K562 (cell line): ENCODE results near the gene SLC3A2. TPM values are rescaled to one million over a fixed set of nuclear protein-coding genes. Genes with fewer than 3 reads are reported as not detected.

Source experiments
- ARNT ChIP-seq, 2 experiments: fragments of 450-650 bp; IDR thresholded peaks; 2 replicates each; pipeline ENCODE4 v1.6.1; 2016; ENCODE audit warnings: mild to moderate bottlenecking in 1 of 2
- CREBBP ChIP-seq: IDR thresholded peaks from one replicate; pipeline ENCODE4 v1.6.1; 2012; ENCODE audit warnings: low read depth, mild to moderate bottlenecking, control low read depth, inconsistent platforms, low read length
- GABPB1 ChIP-seq: sonication (generic); formaldehyde crosslinking; IDR thresholded peaks from 2 replicates; pipeline ENCODE4 v1.8.0; 2022; ENCODE audit warnings: mild to moderate bottlenecking, missing genetic modification reagents
- NR2C2 ChIP-seq, 2 experiments: fragments of 200-800 bp in 1 of 2; sonication (Bioruptor generic) in 1 of 2; sonication (generic) in 1 of 2; formaldehyde crosslinking in 1 of 2; IDR thresholded peaks; 2 replicates each; pipeline versions ENCODE4 v1.6.1 to v1.8.0; 2016 to 2022; ENCODE audit warnings: mild to moderate bottlenecking in 1 of 2, missing compliant biosample characterization in 1 of 2, missing genetic modification characterization in 1 of 2, missing genetic modification reagents in 1 of 2
- ZBTB7A ChIP-seq: IDR thresholded peaks from 2 replicates; pipeline ENCODE4 v1.6.1; 2011; ENCODE audit warnings: low read depth, mild to moderate bottlenecking, low read length, moderate library complexity, borderline replicate concordance; ENCODE audit not compliant: control insufficient read depth
- ZNF174 ChIP-seq: fragments of 250-450 bp; sonication (Bioruptor Pico); IDR thresholded peaks from 2 replicates; pipeline ENCODE4 v1.4.0; 2020; ENCODE audit warnings: mild to moderate bottlenecking
- ZNF3 ChIP-seq: fragments of 250-450 bp; sonication (Bioruptor Pico); IDR thresholded peaks from 2 replicates; pipeline ENCODE4 v1.5.0; 2021; ENCODE audit warnings: mild to moderate bottlenecking, moderate library complexity
- polyA plus RNA-seq, 8 experiments: library from polyadenylated mRNA; depleted of rRNA in 4 of 8; stranded (reverse) in 5 of 8; unstranded in 3 of 8; fragments of >200 nt; fragmentation: Nextera tagmentation in 2 of 8; fragmentation: Illumina TruSeq in 1 of 8; extraction: Ambion mirVana in 2 of 8; extraction: Trizol in 1 of 8; gene quantifications; 2 replicates each; pipeline versions ENCODE4 v1.2.1 to v1.2.3, GENCODE V29; 2011 to 2014; ENCODE audit warnings: inconsistent platforms in 1 of 8, missing spikeins in 1 of 8
- total RNA-seq, 7 experiments: library from RNA; depleted of rRNA in 6 of 7; stranded (reverse); fragments of >200 nt in 6 of 7; fragmentation: Illumina TruSeq in 2 of 7; extraction: Trizol in 2 of 7; gene quantifications; 2 replicates each; pipeline versions ENCODE4 v1.2.1 to v1.2.3, GENCODE V29; 2011 to 2021; ENCODE audit warnings: low replicate concordance in 1 of 7
- TF ChIP-seq, protein P1 (sequence below), 2 experiments: fragments of 450-650 bp in 1 of 2; sonication (generic) in 1 of 2; formaldehyde crosslinking in 1 of 2; IDR thresholded peaks; 2 replicates each; pipeline versions ENCODE4 v1.7.1 to v1.9.0; 2016 to 2022; ENCODE audit warnings: inconsistent platforms in 1 of 2, mild to moderate bottlenecking in 1 of 2, missing genetic modification reagents in 1 of 2
- TF ChIP-seq, protein P2 (sequence below): sonication (generic); formaldehyde crosslinking; IDR thresholded peaks from 2 replicates; pipeline ENCODE4 v1.8.0; 2022; ENCODE audit warnings: missing genetic modification reagents, mild to moderate bottlenecking, borderline replicate concordance
- TF ChIP-seq, protein P3 (sequence below): sonication (generic); formaldehyde crosslinking; IDR thresholded peaks from 2 replicates; pipeline ENCODE4 v1.8.1; 2023; ENCODE audit warnings: mild to moderate bottlenecking, missing genetic modification reagents

Gene SLC3A2
- total and polyA plus RNA-seq, 9 of the 15 experiments (the other 6 are each of a cell fraction or from before 2014, with no cell fraction given): 20.0 to 296 (median 214) TPM

DNA sequence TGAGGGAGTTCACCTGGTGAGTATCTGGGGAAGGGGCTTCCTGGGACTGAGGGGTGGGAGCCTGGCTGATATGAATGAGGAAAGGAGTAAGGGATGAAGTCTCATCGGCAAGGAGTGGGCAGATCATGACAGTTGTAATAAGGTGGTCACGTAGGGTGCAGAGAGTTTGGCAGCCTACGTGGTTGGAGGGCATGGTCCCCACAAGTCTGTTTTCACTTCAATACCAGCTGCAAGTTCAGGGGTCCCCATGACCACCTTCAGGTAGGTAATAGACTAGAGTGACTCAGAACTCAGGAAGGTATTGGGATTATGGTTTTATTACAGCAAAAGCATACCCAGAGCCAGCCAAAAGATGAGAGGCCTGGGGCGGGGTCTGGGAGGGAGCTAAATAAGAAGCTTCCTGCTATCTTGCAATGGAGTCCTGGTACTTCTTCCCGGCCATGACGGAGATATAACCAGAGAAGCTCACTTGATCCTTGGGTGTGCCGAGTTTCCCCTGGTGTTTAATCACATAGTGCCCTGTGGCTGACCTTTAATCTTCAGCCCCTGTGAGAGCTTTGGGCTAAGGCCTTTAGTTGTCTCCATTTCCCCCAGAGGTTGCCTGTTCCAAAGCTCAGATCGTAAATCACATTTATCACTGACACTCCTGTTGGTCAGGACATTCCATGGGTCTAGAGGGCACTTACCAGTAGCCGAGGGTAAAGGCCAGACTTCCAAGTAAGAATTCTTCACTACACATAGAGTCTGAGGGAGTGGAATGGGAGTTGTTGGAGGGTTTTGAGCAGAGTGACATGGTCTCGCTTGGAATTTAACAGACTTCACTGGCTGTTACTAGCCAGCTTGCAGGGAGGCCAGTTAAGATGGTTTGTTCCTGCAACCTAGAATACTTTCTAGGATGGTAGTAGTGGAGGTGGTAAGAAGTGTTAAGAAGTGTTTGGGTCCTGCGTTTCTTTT, 9.1 kb downstream of the SLC3A2 start (continued):
- TF ChIP-seq, protein P1, sequence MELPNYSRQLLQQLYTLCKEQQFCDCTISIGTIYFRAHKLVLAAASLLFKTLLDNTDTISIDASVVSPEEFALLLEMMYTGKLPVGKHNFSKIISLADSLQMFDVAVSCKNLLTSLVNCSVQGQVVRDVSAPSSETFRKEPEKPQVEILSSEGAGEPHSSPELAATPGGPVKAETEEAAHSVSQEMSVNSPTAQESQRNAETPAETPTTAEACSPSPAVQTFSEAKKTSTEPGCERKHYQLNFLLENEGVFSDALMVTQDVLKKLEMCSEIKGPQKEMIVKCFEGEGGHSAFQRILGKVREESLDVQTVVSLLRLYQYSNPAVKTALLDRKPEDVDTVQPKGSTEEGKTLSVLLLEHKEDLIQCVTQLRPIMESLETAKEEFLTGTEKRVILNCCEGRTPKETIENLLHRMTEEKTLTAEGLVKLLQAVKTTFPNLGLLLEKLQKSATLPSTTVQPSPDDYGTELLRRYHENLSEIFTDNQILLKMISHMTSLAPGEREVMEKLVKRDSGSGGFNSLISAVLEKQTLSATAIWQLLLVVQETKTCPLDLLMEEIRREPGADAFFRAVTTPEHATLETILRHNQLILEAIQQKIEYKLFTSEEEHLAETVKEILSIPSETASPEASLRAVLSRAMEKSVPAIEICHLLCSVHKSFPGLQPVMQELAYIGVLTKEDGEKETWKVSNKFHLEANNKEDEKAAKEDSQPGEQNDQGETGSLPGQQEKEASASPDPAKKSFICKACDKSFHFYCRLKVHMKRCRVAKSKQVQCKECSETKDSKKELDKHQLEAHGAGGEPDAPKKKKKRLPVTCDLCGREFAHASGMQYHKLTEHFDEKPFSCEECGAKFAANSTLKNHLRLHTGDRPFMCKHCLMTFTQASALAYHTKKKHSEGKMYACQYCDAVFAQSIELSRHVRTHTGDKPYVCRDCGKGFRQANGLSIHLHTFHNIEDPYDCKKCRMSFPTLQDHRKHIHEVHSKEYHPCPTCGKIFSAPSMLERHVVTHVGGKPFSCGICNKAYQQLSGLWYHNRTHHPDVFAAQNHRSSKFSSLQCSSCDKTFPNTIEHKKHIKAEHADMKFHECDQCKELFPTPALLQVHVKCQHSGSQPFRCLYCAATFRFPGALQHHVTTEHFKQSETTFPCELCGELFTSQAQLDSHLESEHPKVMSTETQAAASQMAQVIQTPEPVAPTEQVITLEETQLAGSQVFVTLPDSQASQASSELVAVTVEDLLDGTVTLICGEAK (IDR thresholded peaks at IDR 0.05): no peak
- TF ChIP-seq, protein P1 (CRISPR knock-in tag; IDR thresholded peaks at IDR 0.05): peak; percentile 15; the same call in 1 of the 2 replicates
- TF ChIP-seq ZBTB7A: peak; percentile 71
- no peak; a peak in 1 of 4 replicates for TF ChIP-seq ARNT (IDR thresholded peaks at IDR 0.05)
- peak; percentile 59; the same call in 1 of the 2 replicates for TF ChIP-seq GABPB1
- TF ChIP-seq CREBBP: no peak
- 0 out of 2 replicates have a peak, but pooled peaks have one; percentile 11 for TF ChIP-seq ZNF3 (CRISPR knock-in tag)
- TF ChIP-seq, protein P2, sequence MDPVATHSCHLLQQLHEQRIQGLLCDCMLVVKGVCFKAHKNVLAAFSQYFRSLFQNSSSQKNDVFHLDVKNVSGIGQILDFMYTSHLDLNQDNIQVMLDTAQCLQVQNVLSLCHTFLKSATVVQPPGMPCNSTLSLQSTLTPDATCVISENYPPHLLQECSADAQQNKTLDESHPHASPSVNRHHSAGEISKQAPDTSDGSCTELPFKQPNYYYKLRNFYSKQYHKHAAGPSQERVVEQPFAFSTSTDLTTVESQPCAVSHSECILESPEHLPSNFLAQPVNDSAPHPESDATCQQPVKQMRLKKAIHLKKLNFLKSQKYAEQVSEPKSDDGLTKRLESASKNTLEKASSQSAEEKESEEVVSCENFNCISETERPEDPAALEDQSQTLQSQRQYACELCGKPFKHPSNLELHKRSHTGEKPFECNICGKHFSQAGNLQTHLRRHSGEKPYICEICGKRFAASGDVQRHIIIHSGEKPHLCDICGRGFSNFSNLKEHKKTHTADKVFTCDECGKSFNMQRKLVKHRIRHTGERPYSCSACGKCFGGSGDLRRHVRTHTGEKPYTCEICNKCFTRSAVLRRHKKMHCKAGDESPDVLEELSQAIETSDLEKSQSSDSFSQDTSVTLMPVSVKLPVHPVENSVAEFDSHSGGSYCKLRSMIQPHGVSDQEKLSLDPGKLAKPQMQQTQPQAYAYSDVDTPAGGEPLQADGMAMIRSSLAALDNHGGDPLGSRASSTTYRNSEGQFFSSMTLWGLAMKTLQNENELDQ (CRISPR knock-in tag): no peak
- no peak for TF ChIP-seq ZNF174 (CRISPR knock-in tag)
- TF ChIP-seq, protein P3, sequence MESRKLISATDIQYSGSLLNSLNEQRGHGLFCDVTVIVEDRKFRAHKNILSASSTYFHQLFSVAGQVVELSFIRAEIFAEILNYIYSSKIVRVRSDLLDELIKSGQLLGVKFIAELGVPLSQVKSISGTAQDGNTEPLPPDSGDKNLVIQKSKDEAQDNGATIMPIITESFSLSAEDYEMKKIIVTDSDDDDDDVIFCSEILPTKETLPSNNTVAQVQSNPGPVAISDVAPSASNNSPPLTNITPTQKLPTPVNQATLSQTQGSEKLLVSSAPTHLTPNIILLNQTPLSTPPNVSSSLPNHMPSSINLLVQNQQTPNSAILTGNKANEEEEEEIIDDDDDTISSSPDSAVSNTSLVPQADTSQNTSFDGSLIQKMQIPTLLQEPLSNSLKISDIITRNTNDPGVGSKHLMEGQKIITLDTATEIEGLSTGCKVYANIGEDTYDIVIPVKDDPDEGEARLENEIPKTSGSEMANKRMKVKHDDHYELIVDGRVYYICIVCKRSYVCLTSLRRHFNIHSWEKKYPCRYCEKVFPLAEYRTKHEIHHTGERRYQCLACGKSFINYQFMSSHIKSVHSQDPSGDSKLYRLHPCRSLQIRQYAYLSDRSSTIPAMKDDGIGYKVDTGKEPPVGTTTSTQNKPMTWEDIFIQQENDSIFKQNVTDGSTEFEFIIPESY: no peak; the same call in none of the 2 replicates
- TF ChIP-seq NR2C2 (CRISPR knock-in tag; IDR thresholded peaks at IDR 0.05): no peak
- peak; percentile 87 for TF ChIP-seq NR2C2 (tag; IDR thresholded peaks at IDR 0.05)
